Naive thymus-derived CD8-positive, alpha-beta T cell (primary cell): ENCODE data around the gene FBLN1. TPM values are rescaled to one million over a fixed set of nuclear protein-coding genes. Genes with fewer than 3 reads are reported as not detected.

Source experiments
- ATAC-seq, 2 donors: fragments of 150-1000 bp; cut with Tn5 transposase in 1 of 2; sonication (Bioruptor Pico), chemical (Tn5 transposase) in 1 of 2; 1 replicate in 1 of 2; 2 replicates in 1 of 2; pipeline ENCODE4 v1.10.0; 2021; ENCODE audit warnings: mild to moderate bottlenecking in 2 of 2, moderate library complexity in 2 of 2
- POLR2A ChIA-PET: fragments of 350-600 bp; sonication (Branson Sonifier 250); formaldehyde crosslinking; loops from one replicate; lab custom pipeline; 2021; ENCODE audit warnings: antibody characterized with exemption; lab: Charles Lee
- DNase-seq, 10 donors: peaks; one replicate each; pipeline versions ENCODE4 v3.0.0 to v3.0.0-alpha.2; 2020 to 2022
- H3K27ac Mint-ChIP-seq, 10 donors: one replicate each; pipeline ENCODE4 v1.8.0; 2020 to 2022; ENCODE audit warnings: mild to moderate bottlenecking in 10 of 10, mixed read lengths in 10 of 10, moderate library complexity in 4 of 10, inconsistent platforms in 1 of 10
- H3K27me3 Mint-ChIP-seq, 5 donors: one replicate each; pipeline ENCODE4 v1.8.0; 2021 to 2022; ENCODE audit warnings: mixed read lengths in 5 of 5
- H3K36me3 Mint-ChIP-seq, 3 donors: one replicate each; pipeline ENCODE4 v1.8.0; 2020 to 2022; ENCODE audit warnings: mixed read lengths in 3 of 3, mild to moderate bottlenecking in 2 of 3, inconsistent platforms in 1 of 3
- H3K4me1 Mint-ChIP-seq, 4 donors: one replicate each; pipeline ENCODE4 v1.8.0; 2021 to 2022; ENCODE audit warnings: mixed read lengths in 4 of 4
- H3K4me3 Mint-ChIP-seq, 10 donors: one replicate each; pipeline ENCODE4 v1.8.0; 2020 to 2022; ENCODE audit warnings: mild to moderate bottlenecking in 10 of 10, mixed read lengths in 10 of 10, moderate library complexity in 6 of 10, inconsistent platforms in 1 of 10
- H3K9me3 Mint-ChIP-seq, 9 donors: one replicate each; pipeline ENCODE4 v1.8.0; 2020 to 2022; ENCODE audit warnings: mixed read lengths in 9 of 9, mild to moderate bottlenecking in 3 of 9, inconsistent platforms in 1 of 9, moderate library complexity in 1 of 9
- polyA plus RNA-seq, 3 donors: library from polyadenylated mRNA; unstranded; fragments of 300-500 nt; fragmentation: Illumina TruSeq; gene quantifications; one replicate each; pipeline ENCODE4 v1.2.3, GENCODE V29; 2021
- total RNA-seq, 8 experiments: library from RNA in 2 of 8; stranded (reverse) in 2 of 8; gene quantifications; one replicate each; pipeline ENCODE4 v1.2.3 and lab custom pipeline; 2021 to 2026

The FBLN1 gene
- total and polyA plus RNA-seq, 5 experiments from 2014 or later: not detected

- DNase-seq (no peak), ATAC-seq (no peak)
- POLR2A ChIA-PET: no interaction called here
- Mint-ChIP-seq H3K4me3 (no peak overlapping the region), H3K9me3 (no peaks in the 10 kb centered on the region), H3K27me3 (peaks cover 11 to 42% (median 16%) of the 10 kb centered on the region in 5 donors), H3K4me1 (no peaks in the 10 kb centered on the region), H3K36me3 (no peaks in the 10 kb centered on the region), H3K27ac (peak overlapping the region in 1 of 10 donors; percentile 11)
These were observed 7.9 kb downstream of the FBLN1 start for GRCh38 chr22:45510376-45511232.

- no peak overlapping the region for H3K27ac Mint-ChIP-seq
These were observed 9.2 kb downstream of the FBLN1 start for GRCh38 chr22:45511847-45512261.

GRCh38 chr22:45512363-45512762, 9.7 kb downstream of the FBLN1 start:
- DNase-seq: peak in 1 of 10 donors; percentile 50
- POLR2A ChIA-PET: no interaction called here
- H3K4me3 Mint-ChIP-seq: no peak overlapping the region
- H3K27me3 Mint-ChIP-seq: peaks cover 7 to 33% (median 11%) of the 10 kb centered on the region in 5 donors
- no peak overlapping the region for H3K27ac Mint-ChIP-seq
- no peak for ATAC-seq
- H3K4me1 Mint-ChIP-seq: no peaks in the 10 kb centered on the region
- no peaks in the 10 kb centered on the region for H3K9me3 Mint-ChIP-seq
- H3K36me3 Mint-ChIP-seq: no peaks in the 10 kb centered on the region

More at GRCh38 chr22:45511847-45512261, 9.2 kb downstream of the FBLN1 start:
- no peaks in the 10 kb centered on the region for H3K4me1 Mint-ChIP-seq
- no peaks in the 10 kb centered on the region for H3K9me3 Mint-ChIP-seq
- H3K36me3 Mint-ChIP-seq: no peaks in the 10 kb centered on the region
- ATAC-seq (no peak), DNase-seq (no peak)
- H3K27me3 Mint-ChIP-seq: peaks cover 7 to 37% (median 13%) of the 10 kb centered on the region in 5 donors
- POLR2A ChIA-PET: no interaction called here
- no peak overlapping the region for H3K4me3 Mint-ChIP-seq

GRCh38 chr22:45515676-45516075, 13.0 kb downstream of the FBLN1 start:
- Mint-ChIP-seq H3K36me3 (no peaks in the 10 kb centered on the region), H3K27ac (no peak overlapping the region), H3K9me3 (no peaks in the 10 kb centered on the region), H3K4me1 (no peaks in the 10 kb centered on the region), H3K4me3 (no peak overlapping the region), H3K27me3 (peaks cover 2 to 21% (median 6%) of the 10 kb centered on the region in 5 donors)
- ATAC-seq (no peak), DNase-seq (no peak)
- POLR2A ChIA-PET: no interaction called here

- no peaks in the 10 kb centered on the region for H3K4me1 Mint-ChIP-seq
- POLR2A ChIA-PET: no interaction called here
These were observed 13.5 kb downstream of the FBLN1 start for GRCh38 chr22:45516163-45516562.

GRCh38 chr22:45516923-45517675, 14.4 kb downstream of the FBLN1 start:
- Mint-ChIP-seq H3K4me1 (no peaks in the 10 kb centered on the region), H3K4me3 (no peak overlapping the region), H3K27me3 (peaks cover 2 to 21% (median 6%) of the 10 kb centered on the region in 5 donors), H3K36me3 (no peaks in the 10 kb centered on the region), H3K27ac (no peak overlapping the region), H3K9me3 (no peaks in the 10 kb centered on the region)
- POLR2A ChIA-PET: no interaction called here
- DNase-seq: no peak
- ATAC-seq: no peak

More at GRCh38 chr22:45516163-45516562, 13.5 kb downstream of the FBLN1 start:
- ATAC-seq: no peak
- no peak overlapping the region for H3K27ac Mint-ChIP-seq
- peaks cover 2 to 21% (median 6%) of the 10 kb centered on the region in 5 donors for H3K27me3 Mint-ChIP-seq
- DNase-seq: no peak
- no peaks in the 10 kb centered on the region for H3K36me3 Mint-ChIP-seq
- H3K4me3 Mint-ChIP-seq: no peak overlapping the region
- no peaks in the 10 kb centered on the region for H3K9me3 Mint-ChIP-seq

GRCh38 chr22:45518136-45518535, 15.5 kb downstream of the FBLN1 start:
- Mint-ChIP-seq H3K9me3 (no peaks in the 10 kb centered on the region), H3K27ac (no peak overlapping the region), H3K27me3 (peaks cover 2 to 21% (median 6%) of the 10 kb centered on the region in 5 donors), H3K4me3 (no peak overlapping the region), H3K36me3 (no peaks in the 10 kb centered on the region), H3K4me1 (no peaks in the 10 kb centered on the region)
- DNase-seq (no peak), ATAC-seq (no peak)
- POLR2A ChIA-PET: no interaction called here

- DNase-seq (no peak), ATAC-seq (no peak)
- Mint-ChIP-seq H3K36me3 (no peaks in the 10 kb centered on the region), H3K4me1 (no peaks in the 10 kb centered on the region), H3K4me3 (no peak overlapping the region), H3K27ac (no peak overlapping the region), H3K9me3 (no peaks in the 10 kb centered on the region), H3K27me3 (peaks cover 2 to 21% (median 6%) of the 10 kb centered on the region in 5 donors)
- POLR2A ChIA-PET: no interaction called here
These were observed 15.9 kb downstream of the FBLN1 start for GRCh38 chr22:45518580-45518991.

GRCh38 chr22:45521178-45521577, 18.5 kb downstream of the FBLN1 start:
- Mint-ChIP-seq H3K4me1 (no peaks in the 10 kb centered on the region), H3K27me3 (peaks cover 0 to 8% (median 2%) of the 10 kb centered on the region in 5 donors), H3K4me3 (no peak overlapping the region), H3K27ac (no peak overlapping the region), H3K36me3 (no peaks in the 10 kb centered on the region), H3K9me3 (no peaks in the 10 kb centered on the region)
- POLR2A ChIA-PET: no interaction called here
- no peak for ATAC-seq
- no peak for DNase-seq

- ATAC-seq (no peak), DNase-seq (no peak)
- POLR2A ChIA-PET: no interaction called here
- H3K27ac Mint-ChIP-seq: no peak overlapping the region
- H3K27me3 Mint-ChIP-seq: peaks cover 0 to 8% (median 0%) of the 10 kb centered on the region in 5 donors
- no peak overlapping the region for H3K4me3 Mint-ChIP-seq
- no peaks in the 10 kb centered on the region for H3K36me3 Mint-ChIP-seq
- no peaks in the 10 kb centered on the region for H3K4me1 Mint-ChIP-seq
- H3K9me3 Mint-ChIP-seq: no peaks in the 10 kb centered on the region
These were observed 19.8 kb downstream of the FBLN1 start for GRCh38 chr22:45522462-45522861.

GRCh38 chr22:45524157-45524556, 21.5 kb downstream of the FBLN1 start:
- Mint-ChIP-seq H3K4me1 (peaks cover 0 to 1% (median 0%) of the 10 kb centered on the region in 4 donors), H3K9me3 (no peaks in the 10 kb centered on the region), H3K27me3 (peaks cover 0 to 4% (median 0%) of the 10 kb centered on the region in 5 donors), H3K4me3 (no peak overlapping the region), H3K36me3 (no peaks in the 10 kb centered on the region), H3K27ac (no peak overlapping the region)
- ATAC-seq (no peak), DNase-seq (no peak)
- POLR2A ChIA-PET: no interaction called here

GRCh38 chr22:45524966-45525365, 22.3 kb downstream of the FBLN1 start:
- Mint-ChIP-seq H3K4me1 (peaks cover 0 to 1% (median 0%) of the 10 kb centered on the region in 4 donors), H3K36me3 (no peaks in the 10 kb centered on the region), H3K27me3 (peaks cover 0 to 4% (median 0%) of the 10 kb centered on the region in 5 donors), H3K4me3 (no peak overlapping the region), H3K9me3 (no peaks in the 10 kb centered on the region), H3K27ac (no peak overlapping the region)
- POLR2A ChIA-PET: no interaction called here
- no peak for DNase-seq
- no peak for ATAC-seq

- ATAC-seq: no peak
- Mint-ChIP-seq H3K27me3 (peaks cover 0 to 4% (median 0%) of the 10 kb centered on the region in 5 donors), H3K36me3 (no peaks in the 10 kb centered on the region), H3K27ac (no peak overlapping the region), H3K4me3 (no peak overlapping the region), H3K9me3 (no peaks in the 10 kb centered on the region), H3K4me1 (peaks cover 0 to 1% (median 0%) of the 10 kb centered on the region in 4 donors)
- POLR2A ChIA-PET: no interaction called here
- DNase-seq: no peak
These were observed 22.8 kb downstream of the FBLN1 start for GRCh38 chr22:45525480-45525879.
